Calu3 (cell line): ENCODE measurements around the gene UPK3A. TPM values are rescaled to one million over a fixed set of nuclear protein-coding genes. Genes with fewer than 3 reads are reported as not detected.

Experiments
- BruUV-seq: library from RNA; stranded (reverse); fragments of 400-500 nt; replicated peaks from 2 replicates; lab custom pipeline; 2021; lab: Mats Ljungman, UMichigan
- CTCF ChIA-PET: fragments of 300-600 bp; sonication (Branson Sonifier 250); formaldehyde crosslinking; loops from one replicate; lab custom pipeline; 2022; ENCODE audit warnings: antibody characterized with exemption; lab: Charles Lee
- DNase-seq: peaks from one replicate; pipeline ENCODE4 v3.0.0; 2022
- H3K27ac Mint-ChIP-seq: one replicate; pipeline ENCODE4 v1.8.0; 2022; ENCODE audit warnings: mixed read lengths; ENCODE audit not compliant: unreplicated experiment
- H3K27me3 Mint-ChIP-seq: one replicate; pipeline ENCODE4 v1.8.0; 2022; ENCODE audit warnings: mixed read lengths; ENCODE audit not compliant: unreplicated experiment
- H3K36me3 Mint-ChIP-seq: one replicate; pipeline ENCODE4 v1.8.0; 2022; ENCODE audit warnings: mild to moderate bottlenecking, moderate library complexity, mixed read lengths; ENCODE audit not compliant: insufficient read depth, unreplicated experiment
- H3K4me1 Mint-ChIP-seq: one replicate; pipeline ENCODE4 v1.8.0; 2022; ENCODE audit warnings: mild to moderate bottlenecking, low read depth, mixed read lengths; ENCODE audit not compliant: unreplicated experiment
- H3K4me3 Mint-ChIP-seq: one replicate; pipeline ENCODE4 v1.8.0; 2022; ENCODE audit warnings: mild to moderate bottlenecking, low read depth, moderate library complexity, mixed read lengths; ENCODE audit not compliant: unreplicated experiment
- H3K9me3 Mint-ChIP-seq: one replicate; pipeline ENCODE4 v1.8.0; 2022; ENCODE audit warnings: low read depth, mixed read lengths; ENCODE audit not compliant: unreplicated experiment
- CTCF ChIP-seq: fragments of 200-600 bp; IDR thresholded peaks from one replicate; pipeline ENCODE4 v1.8.0; 2022; ENCODE audit warnings: antibody characterized with exemption; ENCODE audit not compliant: unreplicated experiment
- intact Hi-C: fragments of 100-400 bp; cut with micrococcal nuclease; formaldehyde crosslinking; loops from one replicate; pipeline ENCODE4 v1.10.0; 2022; ENCODE audit not compliant: unreplicated experiment
- total RNA-seq: library from RNA; stranded (reverse); gene quantifications from 2 replicates; pipeline ENCODE4 v1.2.3, GENCODE V29; 2022

Gene UPK3A
- total RNA-seq, 1 experiment from 2014 or later = not detected

GRCh38 chr22:45334528-45334927 is 49.8 kb downstream of the UPK3A start:
- H3K4me1 Mint-ChIP-seq = no peaks in the 10 kb centered on the region
- peaks cover 16% of the 10 kb centered on the region for H3K36me3 Mint-ChIP-seq
- no peaks in the 10 kb centered on the region for H3K27me3 Mint-ChIP-seq
- H3K27ac Mint-ChIP-seq = no peak overlapping the region
- no peak for TF ChIP-seq CTCF
- CTCF ChIA-PET = no interaction called here
- no peak overlapping the region for H3K4me3 Mint-ChIP-seq
- H3K9me3 Mint-ChIP-seq = no peaks in the 10 kb centered on the region
- no TSS peak for BruUV-seq
- intact Hi-C loops = no loop called here
- DNase-seq = no peak

GRCh38 chr22:45335021-45335818 is 50.5 kb downstream of the UPK3A start:
- TF ChIP-seq CTCF = no peak
- no peak overlapping the region for H3K27ac Mint-ChIP-seq
- DNase-seq = no peak
- H3K27me3 Mint-ChIP-seq = no peaks in the 10 kb centered on the region
- H3K9me3 Mint-ChIP-seq = no peaks in the 10 kb centered on the region
- BruUV-seq = no TSS peak
- CTCF ChIA-PET = interaction anchor here (0.8 kb wide), 1 partner anchor 38 kb away, joined by 3 read pairs; no protein-coding TSS in a partner anchor
- peaks cover 16% of the 10 kb centered on the region for H3K36me3 Mint-ChIP-seq
- H3K4me1 Mint-ChIP-seq = no peaks in the 10 kb centered on the region
- H3K4me3 Mint-ChIP-seq = no peak overlapping the region
- intact Hi-C loops = no loop called here

- intact Hi-C loops = no loop called here
- CTCF ChIA-PET = no interaction called here
- H3K27ac Mint-ChIP-seq = no peak overlapping the region
- no peak for TF ChIP-seq CTCF
- no peaks in the 10 kb centered on the region for H3K9me3 Mint-ChIP-seq
- no TSS peak for BruUV-seq
- no peak for DNase-seq
- peaks cover 19% of the 10 kb centered on the region for H3K36me3 Mint-ChIP-seq
- H3K4me3 Mint-ChIP-seq = no peak overlapping the region
- H3K4me1 Mint-ChIP-seq = no peaks in the 10 kb centered on the region
- no peaks in the 10 kb centered on the region for H3K27me3 Mint-ChIP-seq
These were observed 51.2 kb downstream of the UPK3A start for GRCh38 chr22:45335854-45336522.

- intact Hi-C loops = no loop called here
- no peak for TF ChIP-seq CTCF
- BruUV-seq = no TSS peak
- Mint-ChIP-seq H3K27ac (no peak overlapping the region), H3K4me1 (no peaks in the 10 kb centered on the region), H3K4me3 (no peak overlapping the region), H3K36me3 (peaks cover 19% of the 10 kb centered on the region), H3K9me3 (no peaks in the 10 kb centered on the region), H3K27me3 (no peaks in the 10 kb centered on the region)
- CTCF ChIA-PET = no interaction called here
- no peak for DNase-seq
These were observed 52.3 kb downstream of the UPK3A start for GRCh38 chr22:45336971-45337431.
